NCI-H2171 (cell line): ENCODE data around the gene MRPL42.
"Not testable (repeated sequence)": the region's sequence is repeated elsewhere in the genome, so short reads cannot be mapped to it uniquely, and the experiment has no call there.

Experiments
- DNase-seq: peaks from one replicate; lab custom pipeline; 2025; lab: John Stamatoyannopoulos, UW

Gene MRPL42

GRCh38 chr12:93547778-93548177 lies 80.5 kb downstream of the MRPL42 start:
- no peak for DNase-seq

- DNase-seq: no peak
Observed at GRCh38 chr12:93549174-93549573, 81.9 kb downstream of the MRPL42 start.

- no peak for DNase-seq
Observed at GRCh38 chr12:93550748-93551611, 83.7 kb downstream of the MRPL42 start.

GRCh38 chr12:93552427-93552826 lies 85.1 kb downstream of the MRPL42 start:
- DNase-seq: no peak

GRCh38 chr12:93557879-93558278 lies 90.6 kb downstream of the MRPL42 start:
- DNase-seq: not testable (repeated sequence)

GRCh38 chr12:93558685-93559084 lies 91.4 kb downstream of the MRPL42 start:
- not testable (repeated sequence) for DNase-seq

- DNase-seq: no peak
Observed at GRCh38 chr12:93563807-93564538, 96.7 kb downstream of the MRPL42 start.

GRCh38 chr12:93565760-93566159 lies 98.4 kb downstream of the MRPL42 start:
- no peak for DNase-seq
